Measurements from ENCODE around the gene VPS13D. TPM values are rescaled to one million over a fixed set of nuclear protein-coding genes. Genes with fewer than 3 reads are reported as not detected.

Gene VPS13D
- total and polyA plus RNA-seq, 4 donors, result 10.2 to 68.3 (median 12.6) TPM

DNA sequence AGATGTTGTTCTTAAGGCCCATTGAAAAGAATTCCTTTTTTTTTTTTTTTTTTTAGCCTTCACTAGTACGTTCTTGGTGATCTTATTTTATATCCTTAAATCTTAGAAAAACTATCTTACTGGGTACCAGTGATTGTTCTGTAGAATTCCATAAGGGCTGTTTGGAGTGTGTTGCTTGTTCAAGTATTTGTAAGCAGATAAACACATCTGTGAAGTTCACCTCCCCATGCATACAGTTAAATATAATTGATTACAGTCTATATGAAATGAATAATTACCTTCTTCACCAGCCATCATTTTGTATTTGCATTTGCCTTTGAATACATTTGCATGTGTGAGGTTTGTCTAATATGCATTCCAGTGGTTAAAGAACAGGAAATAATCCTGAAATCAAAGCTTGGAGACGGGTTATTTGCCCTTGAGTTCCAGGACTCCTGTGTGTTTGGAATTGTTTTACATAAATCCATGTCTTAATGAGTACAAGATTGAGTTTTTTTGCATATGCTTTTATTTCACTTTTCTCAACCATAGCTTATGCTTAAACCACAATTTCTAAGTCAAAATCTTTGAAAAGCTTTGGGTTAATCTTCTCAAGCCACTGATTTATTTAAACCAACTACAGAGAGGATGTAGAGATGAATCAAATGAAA lies 73.1 kb downstream of the VPS13D start:
- Histone ChIP-seq H3K27me3 (ENCODE audit: control insufficient read depth in 4 of 4, insufficient read depth in 4 of 4, low read length in 3 of 4) (no peaks in the 10 kb centered on the region), H3K4me1 (ENCODE audit: control insufficient read depth in 4 of 4, insufficient read depth in 4 of 4, low read length in 3 of 4) (no peaks in the 10 kb centered on the region), H3K36me3 (ENCODE audit: control insufficient read depth in 4 of 4, insufficient read depth in 3 of 4, low read depth in 1 of 4, low read length in 3 of 4) (peaks cover 9 to 69% (median 28%) of the 10 kb centered on the region in 4 donors), H3K27ac (ENCODE audit: low read depth in 1 of 2, low read length in 2 of 2) (no peak overlapping the region), H3K4me3 (ENCODE audit: low read depth in 1 of 3, low read length in 3 of 3) (no peak overlapping the region), H3K9ac (ENCODE audit: low read depth in 1 of 2, low read length in 2 of 2) (no peak overlapping the region), H3K9me3 (ENCODE audit: control insufficient read depth in 4 of 4, low read length in 3 of 4) (no peaks in the 10 kb centered on the region)
- TF ChIP-seq GABPA (IDR thresholded peaks at IDR 0.05 in 1 of 2, conservative IDR thresholded peaks at IDR 0.05 in 1 of 2) (no peak), RXRA (IDR thresholded peaks at IDR 0.05) (no peak), TAF1 (conservative IDR thresholded peaks at IDR 0.05) (no peak), NR2F2 (IDR thresholded peaks at IDR 0.05) (no peak), FOXA2 (IDR thresholded peaks at IDR 0.05) (no peak), REST (IDR thresholded peaks at IDR 0.05) (no peak), HNF4A (conservative IDR thresholded peaks at IDR 0.05) (no peak)
- TF ChIP-seq, protein P1, sequence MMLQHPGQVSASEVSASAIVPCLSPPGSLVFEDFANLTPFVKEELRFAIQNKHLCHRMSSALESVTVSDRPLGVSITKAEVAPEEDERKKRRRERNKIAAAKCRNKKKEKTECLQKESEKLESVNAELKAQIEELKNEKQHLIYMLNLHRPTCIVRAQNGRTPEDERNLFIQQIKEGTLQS (IDR thresholded peaks at IDR 0.05), result no peak
- 91% methylated on average over 2 of the region's 2 CpGs for WGBS
- no peak for DNase-seq (ENCODE audit: low spot score)

DNA sequence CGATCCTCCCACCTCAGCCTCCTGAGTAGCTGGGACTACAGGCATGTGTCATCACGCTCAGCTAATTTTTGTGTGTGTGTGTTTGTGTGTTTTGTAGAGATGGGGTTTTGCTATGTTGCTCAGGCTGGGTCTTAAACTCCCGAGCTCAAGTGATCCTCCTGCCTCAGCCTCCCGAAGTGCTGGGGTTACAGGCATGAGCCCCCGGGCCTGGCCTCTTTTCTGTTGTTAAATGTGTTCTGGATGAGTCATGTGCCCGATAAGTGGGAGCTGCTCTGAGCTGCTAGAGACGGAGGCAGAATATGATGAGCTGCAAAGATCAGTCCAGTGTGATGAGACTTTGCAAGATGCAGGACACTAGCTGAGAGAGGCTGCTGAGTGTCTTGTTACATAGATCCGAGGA lies 75.5 kb downstream of the VPS13D start:
- WGBS, result 96% methylated on average over 8 of the region's 8 CpGs
- TF ChIP-seq HNF4A (conservative IDR thresholded peaks at IDR 0.05), result no peak
- no peak for TF ChIP-seq RXRA (IDR thresholded peaks at IDR 0.05)
- TF ChIP-seq YY1 (IDR thresholded peaks at IDR 0.05), result no peak
- no peak for TF ChIP-seq RAD21 (IDR thresholded peaks at IDR 0.05)
- TF ChIP-seq FOXA2 (IDR thresholded peaks at IDR 0.05), result no peak
- no peak for TF ChIP-seq HNF4G (IDR thresholded peaks at IDR 0.05)
- no peak for TF ChIP-seq GABPA (IDR thresholded peaks at IDR 0.05 in 1 of 2, conservative IDR thresholded peaks at IDR 0.05 in 1 of 2)
- TF ChIP-seq JUND (IDR thresholded peaks at IDR 0.05), result no peak
- no peak for TF ChIP-seq FOXA1 (IDR thresholded peaks at IDR 0.05)
- no peak for TF ChIP-seq REST (IDR thresholded peaks at IDR 0.05)
- no peak for TF ChIP-seq MAX (IDR thresholded peaks at IDR 0.05)
- no peak for TF ChIP-seq CTCF (IDR thresholded peaks at IDR 0.05; ENCODE audit: low read depth, low read length, missing input control)
- TF ChIP-seq, protein P2, sequence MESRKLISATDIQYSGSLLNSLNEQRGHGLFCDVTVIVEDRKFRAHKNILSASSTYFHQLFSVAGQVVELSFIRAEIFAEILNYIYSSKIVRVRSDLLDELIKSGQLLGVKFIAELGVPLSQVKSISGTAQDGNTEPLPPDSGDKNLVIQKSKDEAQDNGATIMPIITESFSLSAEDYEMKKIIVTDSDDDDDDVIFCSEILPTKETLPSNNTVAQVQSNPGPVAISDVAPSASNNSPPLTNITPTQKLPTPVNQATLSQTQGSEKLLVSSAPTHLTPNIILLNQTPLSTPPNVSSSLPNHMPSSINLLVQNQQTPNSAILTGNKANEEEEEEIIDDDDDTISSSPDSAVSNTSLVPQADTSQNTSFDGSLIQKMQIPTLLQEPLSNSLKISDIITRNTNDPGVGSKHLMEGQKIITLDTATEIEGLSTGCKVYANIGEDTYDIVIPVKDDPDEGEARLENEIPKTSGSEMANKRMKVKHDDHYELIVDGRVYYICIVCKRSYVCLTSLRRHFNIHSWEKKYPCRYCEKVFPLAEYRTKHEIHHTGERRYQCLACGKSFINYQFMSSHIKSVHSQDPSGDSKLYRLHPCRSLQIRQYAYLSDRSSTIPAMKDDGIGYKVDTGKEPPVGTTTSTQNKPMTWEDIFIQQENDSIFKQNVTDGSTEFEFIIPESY (IDR thresholded peaks at IDR 0.05), result no peak
- no peak for TF ChIP-seq NR2F2 (IDR thresholded peaks at IDR 0.05)
- TF ChIP-seq, protein P1 (IDR thresholded peaks at IDR 0.05), result no peak
- no peak for TF ChIP-seq EGR1 (IDR thresholded peaks at IDR 0.05; ENCODE audit: low read depth in 2 of 2)
- TF ChIP-seq TAF1 (conservative IDR thresholded peaks at IDR 0.05), result no peak
- no peaks in the 10 kb centered on the region for H3K9me3 ChIP-seq (ENCODE audit: control insufficient read depth in 4 of 4, low read length in 3 of 4)
- H3K4me3 ChIP-seq (ENCODE audit: low read depth in 1 of 3, low read length in 3 of 3), result no peak overlapping the region
- no peaks in the 10 kb centered on the region for H3K4me1 ChIP-seq (ENCODE audit: control insufficient read depth in 4 of 4, insufficient read depth in 4 of 4, low read length in 3 of 4)
- H3K36me3 ChIP-seq (ENCODE audit: control insufficient read depth in 4 of 4, insufficient read depth in 3 of 4, low read depth in 1 of 4, low read length in 3 of 4), result peaks cover 10 to 76% (median 41%) of the 10 kb centered on the region in 4 donors
- no peak overlapping the region for H3K27ac ChIP-seq (ENCODE audit: low read depth in 1 of 2, low read length in 2 of 2)
- H3K9ac ChIP-seq (ENCODE audit: low read depth in 1 of 2, low read length in 2 of 2), result no peak overlapping the region
- no peaks in the 10 kb centered on the region for H3K27me3 ChIP-seq (ENCODE audit: control insufficient read depth in 4 of 4, insufficient read depth in 4 of 4, low read length in 3 of 4)
- no peak for DNase-seq (ENCODE audit: low spot score)

Data from liver (tissue), 9 donors.